Activated CD8-positive, alpha-beta memory T cell treated with anti-CD3 and anti-CD28 coated beads for 1 hour (primary cell): ENCODE data around the gene NANOS3.
"Not testable (repeated sequence)": the region's sequence is repeated elsewhere in the genome, so short reads cannot be mapped to it uniquely, and the experiment has no call there.

ENCODE experiments used
- DNase-seq, 2 donors: peaks; one replicate each; pipeline ENCODE4 v3.0.0-alpha.2; 2020; ENCODE audit warnings: low read depth in 1 of 2; ENCODE audit errors: extremely low read depth in 1 of 2

NANOS3 gene

DNA sequence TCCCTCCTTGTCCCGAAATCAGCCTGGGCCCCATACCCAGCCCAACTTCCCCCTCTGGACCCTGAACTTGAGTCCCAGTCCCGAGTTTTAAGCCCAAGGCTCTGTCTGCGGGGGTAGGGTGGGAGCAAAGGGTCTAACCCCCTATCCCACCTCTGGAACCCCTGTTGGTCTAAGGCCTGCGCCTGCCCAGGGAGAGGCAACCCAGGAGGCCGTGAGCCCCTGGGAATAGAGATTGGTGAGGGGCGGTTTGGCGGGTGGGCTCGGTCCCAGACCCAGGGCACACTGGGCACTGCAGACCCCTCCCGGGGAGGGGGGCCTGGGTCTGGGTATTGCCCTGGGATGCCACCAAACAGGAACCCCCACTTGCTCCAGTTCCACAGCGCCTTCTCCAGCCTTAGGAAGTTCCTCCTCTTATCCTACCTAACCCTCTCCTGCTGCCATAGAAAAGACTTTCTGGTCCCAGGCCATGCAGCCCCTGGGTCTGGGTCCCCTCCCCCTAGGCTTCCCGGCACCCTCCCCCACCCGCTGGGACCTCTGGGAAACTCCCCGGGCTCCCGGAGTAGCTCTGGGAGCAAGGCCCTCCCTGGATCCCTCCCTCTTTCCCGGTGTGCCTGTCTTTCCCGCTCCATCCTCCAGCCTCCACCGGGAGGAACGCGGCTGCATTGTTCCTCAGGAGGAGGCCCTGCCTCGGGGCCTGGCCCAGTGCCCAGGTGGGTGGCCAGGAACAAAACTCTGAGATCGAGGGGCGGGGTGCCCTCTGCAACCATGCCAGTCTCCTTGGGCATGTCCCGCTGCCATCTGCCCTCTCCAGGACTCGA is 33.6 kb upstream of the NANOS3 start:
- no peak for DNase-seq

DNA sequence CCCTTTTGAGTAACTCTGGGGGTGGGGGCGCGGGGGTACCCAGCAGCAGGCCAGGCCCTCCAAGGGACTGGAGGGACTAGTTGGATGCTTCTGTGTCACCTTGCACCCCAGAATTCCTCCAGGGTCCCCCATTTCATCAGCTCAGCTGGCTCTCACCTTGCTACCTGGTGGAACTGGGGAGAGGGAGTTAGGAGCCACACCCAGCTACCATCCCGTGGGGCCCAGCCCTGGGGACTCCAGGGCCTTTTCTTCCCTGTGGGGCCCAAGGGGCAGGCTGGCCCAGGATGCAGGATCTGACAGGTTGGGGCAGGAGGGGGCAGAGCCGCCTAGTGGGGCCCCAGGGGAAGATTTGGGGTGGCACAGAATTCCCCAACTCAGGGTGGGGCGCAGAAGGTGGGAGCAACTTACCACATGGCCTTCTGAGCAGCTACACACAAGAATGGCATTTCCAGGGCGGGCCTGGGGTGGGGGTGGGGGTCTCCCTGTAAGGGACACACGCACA is 32.8 kb upstream of the NANOS3 start:
- DNase-seq = no peak

DNA sequence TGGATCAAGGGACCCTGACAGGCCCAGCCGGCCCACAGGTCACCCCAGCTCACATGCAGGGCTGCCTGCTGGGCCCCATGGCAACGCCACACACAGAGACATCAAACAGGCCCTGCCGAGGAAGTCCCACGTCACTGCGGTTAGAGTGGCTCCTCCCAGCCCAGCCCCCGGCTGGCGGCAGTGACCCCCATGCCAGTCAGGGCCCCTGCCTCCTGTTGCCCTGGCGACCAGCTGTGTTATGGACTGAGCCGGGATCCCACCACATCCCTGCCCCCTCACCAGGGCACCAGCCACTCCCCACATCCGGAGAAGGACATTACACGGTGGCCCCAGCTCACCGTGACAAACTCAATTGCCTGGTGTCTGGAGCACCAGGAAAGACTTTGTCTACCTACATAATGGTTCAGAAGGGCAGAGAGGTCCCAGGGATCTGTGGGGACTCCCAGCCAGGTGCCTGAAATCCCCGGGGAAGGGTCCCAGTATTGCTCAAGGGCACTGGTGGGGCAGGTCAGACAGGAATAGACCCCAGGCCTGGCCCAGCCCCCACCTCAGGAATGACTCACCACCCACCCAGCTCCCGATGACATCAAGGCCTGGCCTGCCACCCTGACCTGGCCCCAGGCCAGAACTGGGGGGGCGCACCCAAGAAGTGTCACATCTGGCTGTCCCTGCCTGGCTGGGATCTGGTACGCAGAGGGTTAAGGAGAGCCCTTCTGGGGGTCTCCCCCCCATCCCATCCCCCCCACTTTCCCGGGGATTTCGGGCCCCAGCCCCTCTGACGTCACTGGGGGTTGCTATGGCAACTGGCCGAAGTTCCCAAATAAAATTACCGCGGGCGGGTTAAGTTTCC is 30.2 kb upstream of the NANOS3 start:
- peak; percentile 95 to 98 for DNase-seq

DNA sequence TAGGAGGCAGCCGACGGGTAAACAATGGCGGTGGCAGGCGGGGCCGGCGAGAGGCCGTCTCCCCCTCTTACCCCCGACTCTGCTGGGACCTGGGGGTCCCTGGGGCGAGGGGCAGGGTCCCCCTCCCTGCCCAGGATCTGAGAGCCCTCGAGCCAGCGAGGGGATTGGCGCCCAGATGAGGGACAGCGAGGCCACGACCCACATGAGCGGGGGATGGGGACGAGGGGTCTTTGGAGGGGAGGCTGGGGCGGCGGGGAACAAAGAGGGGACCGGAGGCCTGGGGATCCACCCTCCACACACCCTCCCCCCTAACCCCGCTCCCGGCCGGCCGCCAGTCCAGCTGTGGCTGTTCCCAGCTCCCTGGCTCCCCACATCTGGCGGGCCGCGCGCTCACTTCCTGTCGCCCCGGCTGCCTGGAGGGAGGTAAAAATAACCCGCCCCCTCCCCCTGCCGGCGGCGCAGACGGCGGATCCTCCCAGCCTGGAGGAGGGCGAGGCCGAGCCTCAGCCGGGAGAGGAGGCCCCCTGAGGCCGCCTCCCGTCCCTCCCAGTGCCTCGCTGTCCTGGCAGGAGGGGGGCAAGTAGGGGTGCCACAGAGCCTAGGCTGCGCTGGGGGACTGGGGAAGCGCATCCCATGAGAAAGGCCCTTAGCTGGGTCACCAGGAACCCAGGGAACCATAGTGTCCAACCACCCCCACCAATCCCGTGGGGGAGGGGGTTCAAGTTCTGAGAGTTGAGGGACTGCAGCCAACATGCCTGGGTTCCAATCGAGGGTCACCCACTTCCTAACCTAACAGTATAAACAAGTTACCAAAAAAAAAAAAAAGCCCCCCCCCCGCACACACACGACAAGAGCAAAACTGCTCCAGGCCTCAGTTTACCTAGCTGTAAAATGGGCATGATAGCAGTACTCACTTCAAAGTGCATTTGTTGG is 29.3 kb upstream of the NANOS3 start:
- peak; percentile 72 to 73 for DNase-seq

DNA sequence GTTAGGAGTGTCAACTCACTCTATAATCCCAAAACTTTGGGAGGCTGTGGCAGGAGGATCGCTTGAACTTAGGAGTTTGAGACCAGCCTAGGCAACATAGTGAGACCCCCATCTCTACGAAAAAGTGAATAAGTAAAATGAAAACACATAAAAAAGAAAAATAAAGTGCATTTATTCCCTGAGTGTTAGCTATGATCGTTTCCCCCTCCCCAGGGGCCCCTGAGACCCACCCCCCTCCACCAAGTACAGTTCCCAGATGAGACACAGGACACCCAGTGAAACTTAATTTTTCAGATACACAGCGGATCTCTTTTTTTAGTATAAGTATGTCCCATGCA is 28.6 kb upstream of the NANOS3 start:
- no peak for DNase-seq

DNA sequence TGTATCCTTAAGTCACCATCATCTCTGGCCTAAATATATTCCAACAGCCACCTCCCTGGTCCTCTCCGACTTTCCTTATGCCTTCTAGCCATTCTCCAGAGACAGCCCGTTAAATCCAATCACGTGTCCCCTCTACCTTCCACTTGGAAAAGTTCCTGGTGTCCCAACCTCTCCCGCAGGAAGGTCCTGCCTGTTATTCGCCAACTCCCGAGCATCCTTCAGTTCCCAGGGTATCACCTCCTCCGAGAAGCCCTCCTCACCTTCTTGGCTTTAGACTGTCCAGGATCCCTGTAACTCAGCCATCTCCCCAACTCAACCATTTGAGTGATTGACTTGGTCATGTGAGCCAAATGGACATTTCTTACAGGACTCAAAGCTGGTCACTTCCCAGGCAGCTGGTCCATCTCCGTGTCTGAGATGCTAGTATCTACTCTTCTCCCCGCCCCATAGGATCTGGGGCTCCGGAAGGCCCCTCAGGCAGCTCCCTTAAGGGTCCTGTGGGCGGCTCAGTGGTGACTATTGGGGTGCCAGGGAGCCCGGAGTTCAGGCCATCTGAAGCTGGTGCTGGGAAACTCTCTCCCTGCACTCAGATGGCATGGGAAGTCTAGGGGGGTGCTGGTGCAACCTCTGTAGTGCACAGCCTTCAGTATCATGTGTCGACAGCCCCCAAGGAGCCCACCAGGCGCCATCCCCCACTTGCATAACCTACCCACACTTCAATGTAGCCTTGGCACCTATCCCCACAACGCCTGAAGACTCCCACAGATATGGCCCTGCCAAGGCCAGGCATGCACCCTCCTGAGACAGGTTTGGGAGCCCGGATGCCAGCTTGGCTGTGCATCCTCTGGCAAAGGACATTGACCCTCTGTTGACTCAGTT is 27.9 kb upstream of the NANOS3 start:
- DNase-seq = no peak

DNA sequence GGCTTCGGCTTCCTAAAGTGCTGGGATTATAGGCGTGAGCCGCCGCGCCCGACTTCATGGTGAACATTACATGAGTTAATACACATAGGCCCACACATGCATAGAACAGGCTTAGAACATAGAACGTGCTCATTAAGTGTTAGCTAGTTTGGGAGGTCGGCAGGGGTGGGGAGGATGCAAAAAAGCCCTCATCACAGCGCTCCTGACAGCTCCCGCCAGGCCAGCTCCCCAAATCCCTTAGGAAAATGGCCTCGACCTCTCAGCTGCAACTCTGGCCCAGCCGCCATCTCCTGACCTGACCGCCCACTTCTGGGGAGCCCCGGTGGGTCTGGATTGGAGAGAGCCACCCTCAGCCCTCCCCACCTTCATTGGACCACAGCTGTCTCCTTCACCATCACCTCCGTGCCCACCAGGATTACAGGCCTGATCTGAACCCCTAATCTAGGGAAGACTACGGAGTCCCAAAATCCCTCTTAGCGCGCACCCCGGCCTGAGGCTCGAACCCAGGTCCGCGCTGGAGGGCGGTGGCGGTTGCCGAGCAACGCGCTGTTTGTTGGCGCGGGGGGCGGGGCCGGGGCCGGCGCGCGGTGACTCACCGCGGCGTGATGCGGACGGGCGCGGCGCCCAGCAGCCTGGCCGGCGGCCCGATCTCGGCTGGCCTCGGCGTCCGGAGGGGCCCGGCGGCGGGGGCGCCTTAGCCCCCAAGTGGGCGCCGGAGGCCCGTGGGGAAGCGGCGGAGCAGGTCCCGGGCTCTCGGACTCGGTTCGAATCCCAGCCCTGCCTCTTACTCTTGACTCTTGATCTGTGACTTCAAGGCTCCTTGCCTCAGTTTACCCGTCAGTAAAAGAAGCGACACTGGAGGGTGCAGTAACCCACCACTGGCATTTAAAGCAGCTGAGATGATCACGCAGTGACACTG is 26.7 kb upstream of the NANOS3 start:
- DNase-seq = no peak

DNA sequence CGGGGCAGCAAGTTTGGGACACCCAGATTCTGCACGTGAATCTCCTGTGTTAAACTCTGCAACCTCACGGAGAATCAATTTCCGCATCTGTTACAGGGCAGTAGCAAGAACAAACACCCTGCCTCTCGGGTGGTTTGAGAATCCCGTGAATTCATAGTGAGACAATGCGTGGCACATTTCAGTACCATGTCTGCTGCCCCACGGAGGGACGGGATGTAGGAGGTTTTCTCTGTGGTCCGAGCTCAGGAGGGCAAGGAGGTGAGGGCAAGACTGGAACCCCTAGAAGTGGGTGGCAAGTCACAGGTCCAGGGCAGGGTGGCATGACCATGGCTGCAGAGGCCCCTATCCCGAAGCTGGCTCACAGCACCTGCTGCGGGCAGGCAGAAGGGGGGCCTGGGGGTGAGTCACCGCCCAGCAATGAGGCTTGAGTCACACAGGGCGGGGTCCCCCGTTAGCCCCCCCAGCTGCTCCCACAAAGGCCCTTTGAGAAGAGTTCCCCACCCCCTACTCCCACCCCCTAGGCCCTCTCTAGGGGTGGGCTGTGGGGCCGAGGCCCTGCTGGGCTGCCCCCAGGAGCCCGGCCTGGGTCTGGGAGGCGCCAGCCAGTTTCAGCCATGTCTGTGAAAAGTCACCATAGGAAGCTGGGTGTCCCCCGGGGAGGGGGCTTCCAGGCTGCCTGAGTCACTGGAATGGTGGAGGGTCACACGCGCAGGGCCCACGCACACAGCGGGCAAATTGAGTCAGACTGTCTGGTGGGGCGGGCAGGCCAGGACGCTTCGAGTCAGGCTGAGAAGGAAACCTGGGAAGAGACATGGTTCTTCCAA is 25.8 kb upstream of the NANOS3 start:
- DNase-seq = peak in 1 of 2 donors; percentile 62

DNA sequence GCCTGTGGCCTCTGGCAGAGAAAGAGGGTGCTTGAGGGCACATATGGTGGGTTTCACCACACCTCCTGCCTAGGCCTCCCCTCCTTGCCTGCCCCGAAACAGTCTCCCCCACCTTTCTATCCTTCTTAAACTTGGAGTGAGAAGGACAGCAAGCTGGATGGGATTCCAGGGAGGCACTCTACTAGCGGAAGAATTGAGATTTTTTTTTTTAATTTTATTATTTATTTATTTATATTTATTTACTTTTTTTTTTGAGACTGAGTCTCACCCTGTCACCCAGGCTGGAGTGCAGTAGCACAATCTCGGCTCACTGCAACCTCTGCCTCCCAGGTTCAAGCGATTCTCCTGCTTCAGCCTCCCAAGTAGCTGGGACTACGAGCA is 25.2 kb upstream of the NANOS3 start:
- DNase-seq = not testable (repeated sequence)

DNA sequence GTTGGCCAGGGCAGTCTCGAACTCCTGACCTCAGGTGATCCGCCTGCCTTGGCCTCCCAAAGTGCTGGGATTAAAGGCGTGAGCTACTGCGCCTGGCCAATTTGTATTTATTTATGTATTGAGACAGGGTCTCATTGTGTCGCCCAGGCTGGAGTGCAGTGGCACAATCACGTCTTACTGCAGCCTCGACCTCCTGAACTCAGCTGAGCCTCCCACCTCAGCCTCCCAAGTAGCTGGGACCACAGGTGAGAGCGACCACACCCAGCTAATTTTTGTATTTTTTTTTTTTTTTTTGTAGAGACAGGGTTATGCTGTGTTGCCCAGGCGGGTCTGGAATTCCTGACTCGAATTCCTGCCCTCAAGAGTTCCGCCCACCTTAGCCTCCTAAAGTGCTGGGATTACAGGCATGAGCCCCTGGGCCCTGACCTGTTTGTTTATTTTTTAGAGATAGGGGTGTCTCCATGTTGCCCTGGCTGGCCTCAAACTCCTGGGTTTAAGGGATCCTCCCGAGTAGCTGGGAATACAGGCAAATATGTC is 24.7 kb upstream of the NANOS3 start:
- not testable (repeated sequence) for DNase-seq

DNA sequence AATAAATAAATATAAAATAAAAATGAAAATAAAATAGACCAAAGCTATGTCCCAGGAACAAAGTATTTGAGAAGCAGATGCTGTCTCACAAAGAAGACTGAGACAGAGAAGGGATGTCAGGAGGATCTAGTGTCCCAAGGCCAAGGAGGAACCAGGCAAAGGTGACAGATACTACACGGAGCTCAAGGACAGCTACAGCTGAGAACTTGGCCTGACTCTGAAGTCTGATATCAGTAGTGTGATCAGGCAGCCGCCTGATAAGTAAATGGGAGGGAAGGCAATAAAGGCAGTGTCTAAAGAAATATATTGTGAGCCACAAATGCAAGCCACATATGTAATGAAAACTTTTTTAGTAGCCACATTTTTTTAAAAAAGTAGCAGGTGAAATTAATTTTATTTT is 20.4 kb upstream of the NANOS3 start:
- no peak for DNase-seq

DNA sequence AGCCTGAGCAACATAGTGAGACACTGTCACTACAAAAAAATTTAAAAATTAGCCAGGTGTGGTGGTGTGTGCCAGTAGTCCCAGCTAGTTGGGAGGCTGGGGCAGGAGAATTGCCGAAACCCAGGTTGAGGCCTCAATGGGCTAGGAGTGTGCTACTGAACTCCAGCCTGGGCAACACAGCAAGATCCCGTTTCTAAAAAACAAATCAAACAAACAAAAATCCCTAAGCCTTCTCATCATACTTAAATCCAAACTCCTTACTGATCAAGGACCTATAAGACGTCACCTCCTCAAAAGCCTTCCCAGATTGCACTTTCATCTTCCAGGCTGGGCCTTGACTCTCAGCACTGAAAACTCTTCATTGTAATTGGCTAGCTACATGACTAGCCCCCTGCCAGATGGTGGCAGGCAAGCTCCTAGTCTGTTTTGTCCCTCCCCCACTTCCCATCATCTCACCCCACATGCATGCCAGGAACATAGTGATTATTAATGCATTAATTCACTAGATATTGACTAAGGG is 17.5 kb upstream of the NANOS3 start:
- DNase-seq = no peak

DNA sequence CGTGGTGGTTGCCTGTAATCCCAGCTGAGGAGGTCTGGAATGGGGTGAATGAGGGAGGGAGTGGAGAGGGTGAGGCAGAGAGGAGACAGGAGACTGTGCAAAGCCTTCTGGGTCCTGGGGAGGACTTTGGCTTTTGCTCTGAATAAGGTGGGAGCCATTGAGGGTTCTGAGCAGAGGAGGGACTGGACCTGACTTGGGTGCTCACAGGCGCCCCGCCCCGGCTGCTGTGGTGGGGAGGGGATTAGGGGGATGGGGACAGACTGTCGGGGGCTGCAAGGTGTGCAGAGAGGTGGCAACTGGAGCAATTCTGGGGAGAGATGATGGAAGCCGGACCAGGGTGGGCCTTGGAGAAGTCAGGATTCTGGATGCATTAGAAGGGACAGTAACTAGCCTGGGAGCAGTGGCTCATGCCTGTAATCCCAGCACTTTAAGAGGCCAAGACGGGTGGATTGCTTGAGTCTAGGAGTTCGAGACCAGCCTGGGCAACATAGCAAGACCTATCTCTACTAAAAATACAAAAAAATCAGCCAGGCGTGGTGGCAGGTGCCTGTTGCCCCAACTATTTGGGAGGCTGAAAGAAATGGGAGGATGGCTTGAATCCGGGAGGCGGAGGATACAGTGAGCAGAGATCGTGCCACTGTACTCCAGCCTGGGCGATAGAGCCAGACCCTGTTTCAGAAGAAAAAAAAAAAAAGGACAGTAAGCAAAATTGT is 16.1 kb upstream of the NANOS3 start:
- DNase-seq = no peak

DNA sequence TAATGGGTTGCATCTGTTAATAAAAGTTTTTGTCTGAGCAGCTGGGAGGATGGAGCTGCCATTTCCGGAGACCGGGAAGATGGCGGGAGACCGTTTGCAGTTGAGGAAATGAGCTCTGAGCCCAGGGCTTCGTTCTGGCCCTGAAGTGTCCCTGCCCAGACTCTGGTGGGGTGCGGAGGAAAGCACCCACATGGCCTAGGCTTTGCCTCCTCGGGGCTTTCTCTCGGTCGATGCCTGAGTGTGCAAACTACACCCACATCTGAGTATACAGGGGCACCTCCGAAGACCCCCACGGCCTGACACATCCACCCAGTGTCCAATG is 15.6 kb upstream of the NANOS3 start:
- DNase-seq = no peak

DNA sequence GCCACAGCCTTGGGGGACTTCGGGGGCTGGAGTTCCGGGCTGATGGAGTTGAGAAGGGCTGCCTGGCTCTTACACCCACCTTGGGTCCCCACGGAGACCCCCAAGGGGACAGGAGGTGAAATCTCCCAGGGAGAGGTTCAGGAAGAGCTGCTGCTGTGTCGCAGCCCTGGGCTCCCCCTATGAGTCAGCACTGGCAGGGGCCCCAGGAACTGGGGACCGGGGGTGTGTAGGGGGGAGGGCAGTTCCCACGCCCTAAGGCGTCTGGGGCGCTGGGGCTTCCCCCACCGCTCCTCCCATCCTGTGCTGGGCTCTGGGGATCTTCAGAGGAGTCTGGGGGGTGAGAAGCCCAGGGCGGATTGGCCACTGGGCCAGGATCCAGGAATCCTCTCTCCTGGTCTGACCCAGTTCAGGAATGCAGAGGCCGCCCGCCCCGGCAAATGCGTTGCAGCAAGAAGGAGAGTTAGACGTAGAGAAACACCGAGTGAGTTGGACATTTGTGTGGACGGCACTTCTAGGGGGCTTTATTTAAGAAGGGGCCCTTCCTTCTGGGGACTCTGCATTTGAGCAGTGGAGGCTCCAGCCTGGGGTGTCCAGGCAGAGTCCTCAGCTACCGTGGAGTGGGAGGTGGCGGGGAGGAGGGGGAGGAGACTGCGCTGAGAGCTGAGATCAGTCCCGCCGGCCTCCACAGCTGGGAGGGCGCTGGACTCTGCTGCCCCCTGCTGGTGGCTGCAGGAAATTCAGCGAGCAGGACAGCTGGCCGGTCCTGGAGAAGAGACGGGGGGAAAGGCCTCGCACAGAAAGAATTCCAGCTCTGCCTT is 15.0 kb upstream of the NANOS3 start:
- peak in 1 of 2 donors; percentile 81 for DNase-seq

DNA sequence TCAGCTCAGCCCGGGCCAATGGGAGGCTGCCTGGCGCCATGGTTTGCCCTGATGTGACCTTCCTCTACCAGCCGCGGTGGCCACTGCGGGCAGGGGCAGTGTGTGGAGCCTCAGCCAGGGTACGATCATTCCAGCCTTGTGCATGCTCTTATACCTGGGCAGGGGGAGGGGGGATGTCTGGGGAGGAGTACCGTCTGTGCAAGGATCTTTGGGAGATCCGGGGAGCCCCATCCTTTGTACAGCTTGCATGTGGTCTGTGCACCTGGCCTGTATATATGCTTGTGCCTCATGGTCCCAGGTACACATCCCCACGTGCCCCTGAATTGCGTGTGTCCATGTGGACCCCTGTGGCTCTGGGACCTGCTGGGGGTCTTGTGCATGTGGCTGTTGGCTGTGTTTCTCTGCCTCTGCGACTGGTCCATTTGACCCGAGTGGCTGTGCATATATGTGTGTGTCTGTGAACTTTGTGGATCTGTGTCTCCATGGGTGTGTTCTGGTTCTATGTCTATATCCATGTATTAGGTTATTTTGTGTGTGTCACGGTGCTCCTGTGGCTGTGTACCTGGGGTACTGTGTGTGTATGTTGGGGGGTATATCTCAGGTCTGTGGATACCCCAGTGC is 12.8 kb upstream of the NANOS3 start:
- DNase-seq = no peak
